NCI-H2107 treated with DMSO at 0.1 percent for 48 hours (cell line): ENCODE measurements around the gene USH2A.

Experiments
- DNase-seq: peaks from one replicate; lab custom pipeline; 2025; ENCODE audit not compliant: unreplicated experiment; lab: John Stamatoyannopoulos, UW

USH2A gene

DNA sequence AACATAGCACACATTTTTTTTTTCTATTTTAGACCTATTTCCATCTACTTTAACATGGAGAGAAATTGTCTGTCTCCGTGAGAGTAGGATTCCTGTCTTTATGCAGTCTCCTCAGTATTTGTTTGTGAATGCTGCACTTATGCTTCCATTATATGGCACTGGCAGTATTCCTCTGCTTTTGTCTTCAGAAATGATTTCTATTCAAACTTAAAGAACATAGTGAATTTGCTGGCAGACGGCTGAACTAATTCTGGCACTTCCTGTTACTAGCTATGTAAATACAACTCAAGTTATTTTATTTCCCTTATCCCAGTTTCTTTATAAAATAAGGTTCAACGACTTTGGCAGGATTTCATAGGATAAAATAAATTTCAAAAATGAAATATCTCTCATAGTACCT is 810.9 kb downstream of the USH2A start:
- no peak for DNase-seq

- DNase-seq, result no peak
These were observed 814.6 kb downstream of the USH2A start for GRCh38 chr1:215608646-215609045.

DNA sequence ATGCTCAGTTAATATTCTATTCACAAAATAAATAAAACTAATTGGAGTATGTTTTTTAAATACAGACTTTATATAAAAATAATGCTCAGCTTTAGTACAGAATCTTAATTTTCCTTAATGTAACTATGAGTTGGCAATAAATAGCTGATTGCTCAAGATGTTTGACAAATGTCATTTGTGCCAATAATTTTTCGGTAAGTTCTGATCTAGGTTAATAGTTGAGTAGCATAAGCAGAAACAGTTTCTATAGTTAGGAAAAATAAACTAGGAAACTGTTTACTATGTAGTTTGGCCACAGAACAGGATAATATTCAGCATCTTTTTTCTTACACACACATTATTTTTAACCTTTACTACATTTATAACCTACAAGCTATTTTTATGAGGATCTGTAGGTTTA is 815.8 kb downstream of the USH2A start:
- DNase-seq, result no peak

GRCh38 chr1:215606564-215607168 is 816.6 kb downstream of the USH2A start:
- DNase-seq, result no peak

GRCh38 chr1:215606036-215606435 is 817.2 kb downstream of the USH2A start:
- no peak for DNase-seq

- no peak for DNase-seq
These were observed 818.1 kb downstream of the USH2A start for GRCh38 chr1:215605011-215605621.

DNA sequence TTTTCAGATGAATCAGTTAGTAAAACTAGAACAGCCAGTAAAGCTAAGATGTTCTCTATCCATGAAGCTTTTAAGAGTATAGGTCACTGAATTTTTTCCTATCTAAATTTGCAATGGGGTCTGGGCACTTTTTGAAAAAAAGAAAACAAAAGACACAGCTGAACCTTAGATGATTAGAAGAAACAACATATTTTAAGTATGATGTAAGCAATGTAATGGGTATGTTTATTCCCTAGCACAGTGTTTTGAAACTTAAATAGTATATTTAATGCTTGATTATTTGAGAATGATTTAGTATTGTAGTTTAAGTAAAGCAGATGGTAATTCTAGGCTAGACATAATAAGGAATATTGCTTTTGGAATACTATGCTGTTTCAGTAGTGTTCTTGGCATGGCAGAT is 819.9 kb downstream of the USH2A start:
- DNase-seq, result no peak

DNA sequence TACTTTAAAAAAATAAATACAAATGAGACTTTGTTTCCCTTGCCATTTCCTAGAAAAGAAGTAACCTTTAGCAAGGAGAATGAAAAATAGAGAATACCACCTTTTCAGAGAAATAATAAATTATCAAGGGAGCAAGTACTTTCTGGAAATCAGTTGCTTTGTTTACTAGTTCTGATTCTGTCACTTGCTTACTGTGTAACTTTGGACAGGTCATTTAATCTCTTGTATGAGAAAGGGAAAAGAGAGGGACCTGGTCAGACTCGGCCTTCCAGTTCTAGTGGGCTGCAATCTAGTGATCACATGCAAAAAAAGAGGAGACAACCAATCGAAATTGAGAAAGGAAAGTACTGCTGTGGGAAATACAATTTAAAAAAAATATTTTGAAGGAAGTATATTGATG is 822.0 kb downstream of the USH2A start:
- no peak for DNase-seq

DNA sequence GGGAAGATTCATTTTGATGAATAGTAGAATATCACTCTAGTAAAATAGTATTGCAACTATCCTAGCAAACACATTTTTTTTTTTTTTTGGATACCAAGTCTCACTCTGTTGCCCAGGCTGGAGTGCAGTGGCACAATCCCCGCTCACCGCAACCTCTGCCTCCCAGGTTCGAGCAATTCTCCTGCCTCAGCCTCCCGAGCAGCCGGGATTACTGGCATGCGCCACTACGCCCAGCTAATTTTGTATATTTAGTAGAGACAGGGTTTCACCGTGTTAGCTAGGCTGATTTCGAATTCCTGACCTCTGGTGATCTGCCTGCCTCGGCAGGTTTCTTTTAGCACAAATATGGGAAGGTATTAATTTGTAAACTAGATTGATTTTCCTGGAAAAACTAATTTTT is 822.4 kb downstream of the USH2A start:
- DNase-seq, result no peak

- DNase-seq, result no peak
These were observed 822.9 kb downstream of the USH2A start for GRCh38 chr1:215600258-215600792.

DNA sequence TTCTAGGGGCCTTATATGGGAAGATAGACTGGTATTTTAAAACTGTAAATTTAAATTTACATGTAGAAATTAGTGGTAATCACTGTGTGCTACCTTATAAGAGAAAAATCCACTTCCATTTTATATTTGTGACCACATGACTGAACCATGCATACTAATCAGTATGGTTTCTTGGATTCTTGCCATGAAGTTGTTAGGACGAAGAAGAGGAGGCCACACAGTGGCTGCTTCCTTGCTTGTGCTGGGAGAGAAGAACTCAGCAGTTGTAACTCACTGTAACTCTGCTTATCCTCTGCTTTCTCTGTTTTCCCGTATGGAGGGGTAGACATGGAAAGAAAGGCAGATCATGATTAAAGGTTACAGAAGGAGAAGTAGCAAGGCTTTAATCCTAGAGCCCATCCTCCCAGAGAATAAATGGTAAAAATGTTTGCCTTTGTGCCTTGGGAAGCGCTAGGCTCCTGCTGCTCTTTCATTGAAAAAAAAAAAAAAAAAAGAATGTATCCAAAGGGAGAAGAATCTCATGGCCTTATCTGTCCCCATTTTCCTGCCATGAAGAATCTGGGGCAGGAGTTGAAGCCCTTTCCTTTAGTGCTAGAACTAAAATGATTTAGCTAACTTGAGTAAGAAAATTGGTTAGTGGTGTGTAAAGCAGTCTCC is 823.7 kb downstream of the USH2A start:
- DNase-seq, result no peak

- no peak for DNase-seq
These were observed 825.3 kb downstream of the USH2A start for GRCh38 chr1:215597961-215598360.

DNA sequence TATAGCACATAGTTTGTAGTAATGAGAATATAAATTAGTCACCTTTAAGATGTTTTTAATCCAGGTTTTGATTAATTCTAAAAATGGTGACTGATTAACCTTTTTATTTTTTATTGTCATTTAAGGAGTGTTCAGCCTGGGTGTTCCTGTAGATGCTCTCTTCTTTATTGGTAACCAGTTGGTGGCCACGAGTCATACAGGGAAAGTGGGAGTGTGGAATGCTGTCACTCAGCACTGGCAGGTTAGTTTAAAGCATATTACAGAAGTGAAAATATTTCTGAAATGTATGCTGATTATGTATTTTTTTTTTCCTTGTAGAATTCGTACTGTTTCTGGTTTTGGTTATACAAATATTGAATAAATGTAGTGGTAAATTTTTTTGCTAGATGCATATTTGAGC is 828.0 kb downstream of the USH2A start:
- no peak for DNase-seq

- no peak for DNase-seq
These were observed 828.6 kb downstream of the USH2A start for GRCh38 chr1:215594640-215595039.

GRCh38 chr1:215590779-215591491 is 832.3 kb downstream of the USH2A start:
- DNase-seq, result no peak

DNA sequence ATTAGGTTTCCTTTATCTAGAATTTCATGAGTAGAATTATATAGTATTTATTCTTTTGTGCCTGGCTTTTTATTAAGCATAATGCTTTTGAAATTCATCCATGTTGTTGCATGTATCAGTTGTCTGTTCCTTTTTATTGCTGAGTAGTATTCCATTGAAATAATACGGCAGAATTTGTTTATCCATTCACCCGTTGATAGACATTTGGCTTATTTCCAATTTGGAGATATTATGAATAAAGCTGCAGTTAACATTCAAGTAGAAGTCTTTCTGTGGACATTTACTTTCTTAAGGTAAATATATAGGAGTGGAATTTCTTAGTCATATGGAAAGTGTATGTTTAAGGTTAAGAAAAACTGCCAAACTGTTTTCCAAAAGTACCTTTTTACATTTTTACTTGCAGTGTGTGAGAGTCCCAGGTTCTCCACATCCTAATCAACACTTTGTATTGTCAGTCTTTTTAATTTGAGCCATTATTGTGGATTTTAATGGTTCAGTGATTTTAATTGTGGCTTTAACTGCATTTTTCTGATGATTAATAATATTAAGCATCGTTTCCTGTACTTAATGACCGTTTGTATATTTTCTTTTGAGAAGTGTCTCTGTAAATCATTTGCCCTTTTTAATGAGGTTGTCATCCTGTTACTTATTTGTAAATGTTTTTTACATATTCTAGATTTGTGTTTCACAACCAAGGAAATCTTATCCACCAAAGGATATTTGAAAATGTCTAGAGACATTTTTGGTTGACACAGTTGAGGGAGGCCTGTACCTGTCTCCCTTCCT is 833.4 kb downstream of the USH2A start:
- DNase-seq, result no peak

- no peak for DNase-seq
These were observed 838.9 kb downstream of the USH2A start for GRCh38 chr1:215584389-215584788.

DNA sequence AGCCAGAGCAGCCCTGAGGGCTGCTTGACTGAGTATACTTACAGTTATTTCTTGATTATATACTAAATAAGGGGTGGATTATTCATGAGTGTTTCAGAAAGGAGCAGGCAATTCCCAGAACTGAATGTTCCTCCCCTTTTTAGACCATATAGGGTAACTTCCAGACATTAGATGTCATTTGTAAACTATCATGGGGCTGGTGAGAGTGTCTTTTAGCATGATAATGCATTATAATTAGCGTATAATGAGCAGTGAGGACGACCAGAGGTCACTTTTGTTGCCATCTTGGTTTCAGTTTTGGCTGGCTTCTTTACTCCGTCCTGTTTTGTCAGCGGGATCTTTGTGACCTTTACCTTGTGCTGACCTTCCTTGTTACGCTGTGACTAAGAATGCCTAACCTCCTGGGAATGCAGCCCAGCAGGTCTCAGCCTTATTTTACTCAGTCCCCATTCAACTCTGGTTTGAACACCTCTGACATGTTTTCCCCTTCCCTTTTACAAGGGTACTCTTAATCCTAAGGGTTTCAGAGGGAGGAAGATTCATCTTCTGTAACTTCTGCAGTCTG is 840.0 kb downstream of the USH2A start:
- DNase-seq, result no peak

- no peak for DNase-seq
These were observed 841.4 kb downstream of the USH2A start for GRCh38 chr1:215581896-215582295.
